K562 (cell line): Measurements from ENCODE around the gene ALKBH8. TPM values are rescaled to one million over a fixed set of nuclear protein-coding genes. Genes with fewer than 3 reads are reported as not detected.
A peak's percentile ranks its signal among the peaks of the same experiment; 100 is the strongest.

Source experiments
- CBFB ChIP-seq: sonication (generic); formaldehyde crosslinking; IDR thresholded peaks from 2 replicates; pipeline ENCODE4 v1.4.0; 2020; ENCODE audit warnings: mild to moderate bottlenecking, missing genetic modification reagents
- CBX3 ChIP-seq, 2 experiments: IDR thresholded peaks; 1 replicate in 1 of 2; 2 replicates in 1 of 2; pipeline ENCODE4 v1.6.1; 2012; ENCODE audit warnings: inconsistent platforms in 2 of 2, low read length in 2 of 2, borderline replicate concordance in 1 of 2, control low read depth in 1 of 2
- CREBBP ChIP-seq: IDR thresholded peaks from one replicate; pipeline ENCODE4 v1.6.1; 2012; ENCODE audit warnings: low read depth, mild to moderate bottlenecking, control low read depth, inconsistent platforms, low read length
- ESRRA ChIP-seq: fragments of 450-650 bp; IDR thresholded peaks from 2 replicates; pipeline ENCODE4 v1.6.1; 2014; ENCODE audit warnings: low read depth, mild to moderate bottlenecking, moderate library complexity, borderline replicate concordance
- GATA2 ChIP-seq: sonication (generic); formaldehyde crosslinking; IDR thresholded peaks from 2 replicates; pipeline ENCODE4 v1.4.0; 2020; ENCODE audit warnings: mild to moderate bottlenecking, missing genetic modification reagents
- GTF2E2 ChIP-seq: fragments of 200-800 bp; sonication (Bioruptor generic); IDR thresholded peaks from 2 replicates; pipeline ENCODE4 v1.6.1; 2016; ENCODE audit warnings: missing genetic modification characterization, missing compliant biosample characterization
- HDGF ChIP-seq: fragments of 450-650 bp; IDR thresholded peaks from 2 replicates; pipeline ENCODE4 v1.6.1; 2016
- HSF4 ChIP-seq: fragments of 250-450 bp; sonication (Bioruptor Pico); IDR thresholded peaks from 2 replicates; pipeline ENCODE4 v2.1.2; 2022; ENCODE audit warnings: mild to moderate bottlenecking, moderate library complexity, borderline replicate concordance
- KLF10 ChIP-seq: fragments of 250-450 bp; sonication (Bioruptor Pico); IDR thresholded peaks from 2 replicates; pipeline ENCODE4 v1.6.1; 2021; ENCODE audit warnings: matching md5 sums
- KLF6 ChIP-seq: fragments of 250-450 bp; sonication (Bioruptor Pico); IDR thresholded peaks from 2 replicates; pipeline ENCODE4 v1.4.0; 2020; ENCODE audit warnings: mild to moderate bottlenecking, moderate library complexity, borderline replicate concordance
- PURB ChIP-seq: sonication (generic); formaldehyde crosslinking; IDR thresholded peaks from 2 replicates; pipeline ENCODE4 v1.9.0; 2021; ENCODE audit warnings: low read depth, mild to moderate bottlenecking, missing genetic modification reagents
- SMARCE1 ChIP-seq: fragments of 450-650 bp; IDR thresholded peaks from 2 replicates; pipeline ENCODE4 v1.7.1; 2016; ENCODE audit warnings: mild to moderate bottlenecking
- TRIM28 ChIP-seq: fragments of 450-650 bp; IDR thresholded peaks from 2 replicates; pipeline ENCODE4 v1.6.1; 2017
- ZBTB40 ChIP-seq, 2 experiments: fragments of 450-650 bp in 1 of 2; sonication (generic) in 1 of 2; formaldehyde crosslinking in 1 of 2; IDR thresholded peaks; 2 replicates each; pipeline versions ENCODE4 v1.7.1 to v1.9.0; 2016 to 2022; ENCODE audit warnings: inconsistent platforms in 1 of 2, mild to moderate bottlenecking in 1 of 2, missing genetic modification reagents in 1 of 2
- ZNF140 ChIP-seq: fragments of 250-450 bp; sonication (Bioruptor Pico); IDR thresholded peaks from 2 replicates; pipeline ENCODE4 v1.8.0; 2021; ENCODE audit warnings: moderate library complexity, mild to moderate bottlenecking, inconsistent platforms
- ZNF23 ChIP-seq: fragments of 250-450 bp; sonication (Bioruptor Pico); IDR thresholded peaks from 2 replicates; pipeline ENCODE4 v1.4.0; 2020; ENCODE audit warnings: mild to moderate bottlenecking
- ZNF668 ChIP-seq: fragments of 250-450 bp; sonication (Bioruptor Pico); IDR thresholded peaks from 2 replicates; pipeline ENCODE4 v1.8.0; 2022; ENCODE audit warnings: mild to moderate bottlenecking, inconsistent platforms
- ZNF830 ChIP-seq: fragments of 250-450 bp; sonication (Bioruptor Pico); IDR thresholded peaks from 2 replicates; pipeline ENCODE4 v1.5.0; 2021; ENCODE audit warnings: mild to moderate bottlenecking
- polyA plus RNA-seq, 8 experiments: library from polyadenylated mRNA; depleted of rRNA in 4 of 8; stranded (reverse) in 5 of 8; unstranded in 3 of 8; fragments of >200 nt; fragmentation: Nextera tagmentation in 2 of 8; fragmentation: Illumina TruSeq in 1 of 8; extraction: Ambion mirVana in 2 of 8; extraction: Trizol in 1 of 8; gene quantifications; 2 replicates each; pipeline versions ENCODE4 v1.2.1 to v1.2.3, GENCODE V29; 2011 to 2014; ENCODE audit warnings: inconsistent platforms in 1 of 8, missing spikeins in 1 of 8
- total RNA-seq, 7 experiments: library from RNA; depleted of rRNA in 6 of 7; stranded (reverse); fragments of >200 nt in 6 of 7; fragmentation: Illumina TruSeq in 2 of 7; extraction: Trizol in 2 of 7; gene quantifications; 2 replicates each; pipeline versions ENCODE4 v1.2.1 to v1.2.3, GENCODE V29; 2011 to 2021; ENCODE audit warnings: low replicate concordance in 1 of 7
- TF ChIP-seq, protein P1 (sequence below): fragments of 450-650 bp; formaldehyde crosslinking; IDR thresholded peaks from 2 replicates; pipeline ENCODE4 v1.4.0; 2022; ENCODE audit warnings: missing genetic modification characterization

ALKBH8 gene
- total and polyA plus RNA-seq, 9 of the 15 experiments (the other 6 are each of a cell fraction or from before 2014, with no cell fraction given) = 4.3 to 14.4 (median 9.1) TPM

GRCh38 chr11:107565219-107565937 is at the start of gene ALKBH8 (continued):
- TF ChIP-seq HDGF = no peak
- peak; percentile 77 for TF ChIP-seq ZBTB40 (IDR thresholded peaks at IDR 0.05)
- no peak for TF ChIP-seq ZBTB40 (CRISPR knock-in tag; IDR thresholded peaks at IDR 0.05)
- TF ChIP-seq CBFB = 0 out of 2 replicates have a peak, but pooled peaks have one; percentile 62
- TF ChIP-seq ZNF23 = no peak
- TF ChIP-seq ZNF830 = no peak
- TF ChIP-seq ZNF668 (CRISPR knock-in tag) = no peak
- no peak for TF ChIP-seq GATA2
- no peak for TF ChIP-seq ZNF140 (CRISPR knock-in tag)
- TF ChIP-seq HSF4 = no peak
- TF ChIP-seq KLF6 = no peak
- TF ChIP-seq CREBBP = no peak
- TF ChIP-seq SMARCE1 = no peak
- peak in 1 of 2 experiments; percentile 72; a peak in 1 of 3 replicates for TF ChIP-seq CBX3 (IDR thresholded peaks at IDR 0.05; ENCODE audit: borderline replicate concordance in 1 of 2, low read length in 2 of 2)
- peak; percentile 11; the same call in 1 of the 2 replicates for TF ChIP-seq ESRRA
- TF ChIP-seq, protein P1, sequence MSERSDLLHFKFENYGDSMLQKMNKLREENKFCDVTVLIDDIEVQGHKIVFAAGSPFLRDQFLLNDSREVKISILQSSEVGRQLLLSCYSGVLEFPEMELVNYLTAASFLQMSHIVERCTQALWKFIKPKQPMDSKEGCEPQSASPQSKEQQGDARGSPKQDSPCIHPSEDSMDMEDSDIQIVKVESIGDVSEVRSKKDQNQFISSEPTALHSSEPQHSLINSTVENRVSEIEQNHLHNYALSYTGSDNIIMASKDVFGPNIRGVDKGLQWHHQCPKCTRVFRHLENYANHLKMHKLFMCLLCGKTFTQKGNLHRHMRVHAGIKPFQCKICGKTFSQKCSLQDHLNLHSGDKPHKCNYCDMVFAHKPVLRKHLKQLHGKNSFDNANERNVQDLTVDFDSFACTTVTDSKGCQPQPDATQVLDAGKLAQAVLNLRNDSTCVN = no peak
- TF ChIP-seq PURB (CRISPR knock-in tag) = no peak
- TF ChIP-seq KLF10 (CRISPR knock-in tag) = no peak
- no peak for TF ChIP-seq GTF2E2 (tag)
- no peak for TF ChIP-seq TRIM28
